HEK293 (cell line): Measurements from ENCODE around the gene NAV2.

ENCODE experiments used
- IKZF3 ChIP-seq: fragments of 450-650 bp; IDR thresholded peaks from 2 replicates; pipeline ENCODE4 v1.5.0; 2018; ENCODE audit warnings: missing biosample characterization, mild to moderate bottlenecking, missing genetic modification characterization, moderate library complexity
- KLF9 ChIP-seq: fragments of 450-650 bp; formaldehyde crosslinking; IDR thresholded peaks from 2 replicates; pipeline ENCODE4 v1.5.1; 2016; ENCODE audit warnings: missing biosample characterization, missing genetic modification characterization, low read depth
- REST ChIP-seq: fragments of 450-650 bp; formaldehyde crosslinking; IDR thresholded peaks from 2 replicates; pipeline ENCODE4 v1.5.1; 2016; ENCODE audit warnings: missing biosample characterization, missing genetic modification characterization
- SETDB1 ChIP-seq: IDR thresholded peaks from one replicate; pipeline ENCODE4 v1.6.1; 2017; ENCODE audit warnings: mild to moderate bottlenecking, low read length, moderate library complexity, mixed read lengths; ENCODE audit not compliant: insufficient read length
- YY1 ChIP-seq: fragments of 450-650 bp; formaldehyde crosslinking; IDR thresholded peaks from 2 replicates; pipeline ENCODE4 v1.5.1; 2018; ENCODE audit warnings: missing biosample characterization, missing genetic modification characterization
- ZFP3 ChIP-seq: fragments of 450-650 bp; formaldehyde crosslinking; IDR thresholded peaks from 2 replicates; pipeline ENCODE4 v1.5.1; 2016; ENCODE audit warnings: low read depth, missing biosample characterization, missing genetic modification characterization
- ZNF169 ChIP-seq: fragments of 450-650 bp; formaldehyde crosslinking; IDR thresholded peaks from 2 replicates; pipeline ENCODE4 v1.5.1; 2016; ENCODE audit warnings: missing biosample characterization, missing genetic modification characterization
- ZNF501 ChIP-seq: fragments of 450-650 bp; formaldehyde crosslinking; IDR thresholded peaks from 2 replicates; pipeline ENCODE4 v1.5.1; 2016; ENCODE audit warnings: missing biosample characterization, missing genetic modification characterization
- ZNF530 ChIP-seq: fragments of 450-650 bp; formaldehyde crosslinking; IDR thresholded peaks from 2 replicates; pipeline ENCODE4 v1.5.1; 2016; ENCODE audit warnings: low read depth, missing biosample characterization, missing genetic modification characterization
- ZNF585B ChIP-seq: fragments of 450-650 bp; formaldehyde crosslinking; IDR thresholded peaks from 2 replicates; pipeline ENCODE4 v1.5.1; 2016; ENCODE audit warnings: missing biosample characterization, missing genetic modification characterization
- ZNF639 ChIP-seq: fragments of 450-650 bp; formaldehyde crosslinking; IDR thresholded peaks from 2 replicates; pipeline ENCODE4 v1.5.1; 2016; ENCODE audit warnings: missing biosample characterization, missing genetic modification characterization
- TF ChIP-seq, protein P1 (sequence below): fragments of 450-650 bp; formaldehyde crosslinking; IDR thresholded peaks from 2 replicates; pipeline ENCODE4 v1.5.1; 2016; ENCODE audit warnings: missing biosample characterization, missing genetic modification characterization
- TF ChIP-seq, protein P2 (sequence below): IDR thresholded peaks from 2 replicates; pipeline ENCODE4 v1.6.1; 2011; ENCODE audit warnings: mild to moderate bottlenecking, low read depth, low read length, borderline replicate concordance
- TF ChIP-seq, protein P3 (sequence below): fragments of 450-650 bp; formaldehyde crosslinking; IDR thresholded peaks from 2 replicates; pipeline ENCODE4 v1.5.1; 2016; ENCODE audit warnings: missing biosample characterization, missing genetic modification characterization

DNA sequence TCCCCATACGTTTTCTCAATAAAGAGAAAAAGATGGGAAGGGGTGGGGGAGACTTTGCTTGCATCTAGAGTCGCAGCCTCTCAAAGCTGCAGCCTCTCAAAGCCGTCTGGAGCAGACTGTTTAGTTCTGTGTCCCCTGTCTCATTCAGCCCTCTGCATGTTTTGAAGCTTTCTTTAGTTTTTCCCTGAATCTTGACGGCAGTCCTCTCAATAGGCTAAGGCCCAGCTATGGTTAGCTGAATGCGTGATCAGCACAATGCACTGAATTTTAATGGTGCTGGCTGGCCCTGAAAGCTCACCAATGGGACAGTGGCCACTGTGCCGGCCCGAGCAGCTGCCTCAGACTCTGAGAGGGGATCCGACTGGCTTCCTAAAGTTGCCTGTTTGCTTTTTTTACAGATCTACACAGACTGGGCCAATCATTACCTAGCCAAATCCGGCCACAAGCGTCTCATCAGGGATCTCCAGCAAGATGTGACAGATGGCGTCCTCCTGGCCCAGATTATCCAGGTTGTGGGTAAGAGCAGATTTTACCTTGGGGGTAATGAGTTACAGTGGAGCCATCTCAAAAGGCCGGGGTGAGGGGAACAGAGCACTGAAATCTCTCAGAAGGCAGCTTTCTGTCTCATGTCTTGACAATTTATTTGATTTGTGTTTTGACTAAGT, 119.6 kb downstream of the NAV2 start:
- TF ChIP-seq, protein P1, sequence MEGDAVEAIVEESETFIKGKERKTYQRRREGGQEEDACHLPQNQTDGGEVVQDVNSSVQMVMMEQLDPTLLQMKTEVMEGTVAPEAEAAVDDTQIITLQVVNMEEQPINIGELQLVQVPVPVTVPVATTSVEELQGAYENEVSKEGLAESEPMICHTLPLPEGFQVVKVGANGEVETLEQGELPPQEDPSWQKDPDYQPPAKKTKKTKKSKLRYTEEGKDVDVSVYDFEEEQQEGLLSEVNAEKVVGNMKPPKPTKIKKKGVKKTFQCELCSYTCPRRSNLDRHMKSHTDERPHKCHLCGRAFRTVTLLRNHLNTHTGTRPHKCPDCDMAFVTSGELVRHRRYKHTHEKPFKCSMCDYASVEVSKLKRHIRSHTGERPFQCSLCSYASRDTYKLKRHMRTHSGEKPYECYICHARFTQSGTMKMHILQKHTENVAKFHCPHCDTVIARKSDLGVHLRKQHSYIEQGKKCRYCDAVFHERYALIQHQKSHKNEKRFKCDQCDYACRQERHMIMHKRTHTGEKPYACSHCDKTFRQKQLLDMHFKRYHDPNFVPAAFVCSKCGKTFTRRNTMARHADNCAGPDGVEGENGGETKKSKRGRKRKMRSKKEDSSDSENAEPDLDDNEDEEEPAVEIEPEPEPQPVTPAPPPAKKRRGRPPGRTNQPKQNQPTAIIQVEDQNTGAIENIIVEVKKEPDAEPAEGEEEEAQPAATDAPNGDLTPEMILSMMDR (tag by site-specific recombination), result no peak
- no peak for TF ChIP-seq ZFP3 (tag by site-specific recombination)
- TF ChIP-seq, protein P2, sequence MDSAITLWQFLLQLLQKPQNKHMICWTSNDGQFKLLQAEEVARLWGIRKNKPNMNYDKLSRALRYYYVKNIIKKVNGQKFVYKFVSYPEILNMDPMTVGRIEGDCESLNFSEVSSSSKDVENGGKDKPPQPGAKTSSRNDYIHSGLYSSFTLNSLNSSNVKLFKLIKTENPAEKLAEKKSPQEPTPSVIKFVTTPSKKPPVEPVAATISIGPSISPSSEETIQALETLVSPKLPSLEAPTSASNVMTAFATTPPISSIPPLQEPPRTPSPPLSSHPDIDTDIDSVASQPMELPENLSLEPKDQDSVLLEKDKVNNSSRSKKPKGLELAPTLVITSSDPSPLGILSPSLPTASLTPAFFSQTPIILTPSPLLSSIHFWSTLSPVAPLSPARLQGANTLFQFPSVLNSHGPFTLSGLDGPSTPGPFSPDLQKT, result no peak
- TF ChIP-seq ZNF501 (tag by site-specific recombination), result no peak
- no peak for TF ChIP-seq ZNF530 (tag by site-specific recombination)
- no peak for TF ChIP-seq REST (tag by site-specific recombination)
- TF ChIP-seq, protein P3, sequence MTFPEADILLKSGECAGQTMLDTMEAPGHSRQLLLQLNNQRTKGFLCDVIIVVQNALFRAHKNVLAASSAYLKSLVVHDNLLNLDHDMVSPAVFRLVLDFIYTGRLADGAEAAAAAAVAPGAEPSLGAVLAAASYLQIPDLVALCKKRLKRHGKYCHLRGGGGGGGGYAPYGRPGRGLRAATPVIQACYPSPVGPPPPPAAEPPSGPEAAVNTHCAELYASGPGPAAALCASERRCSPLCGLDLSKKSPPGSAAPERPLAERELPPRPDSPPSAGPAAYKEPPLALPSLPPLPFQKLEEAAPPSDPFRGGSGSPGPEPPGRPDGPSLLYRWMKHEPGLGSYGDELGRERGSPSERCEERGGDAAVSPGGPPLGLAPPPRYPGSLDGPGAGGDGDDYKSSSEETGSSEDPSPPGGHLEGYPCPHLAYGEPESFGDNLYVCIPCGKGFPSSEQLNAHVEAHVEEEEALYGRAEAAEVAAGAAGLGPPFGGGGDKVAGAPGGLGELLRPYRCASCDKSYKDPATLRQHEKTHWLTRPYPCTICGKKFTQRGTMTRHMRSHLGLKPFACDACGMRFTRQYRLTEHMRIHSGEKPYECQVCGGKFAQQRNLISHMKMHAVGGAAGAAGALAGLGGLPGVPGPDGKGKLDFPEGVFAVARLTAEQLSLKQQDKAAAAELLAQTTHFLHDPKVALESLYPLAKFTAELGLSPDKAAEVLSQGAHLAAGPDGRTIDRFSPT (tag by site-specific recombination), result no peak
- TF ChIP-seq SETDB1, result no peak
- TF ChIP-seq IKZF3 (tag by site-specific recombination), result no peak
- TF ChIP-seq ZNF169, result no peak
- TF ChIP-seq YY1 (tag by site-specific recombination), result no peak
- no peak for TF ChIP-seq ZNF585B (tag by site-specific recombination)
- no peak for TF ChIP-seq ZNF639 (tag by site-specific recombination)
- no peak for TF ChIP-seq KLF9 (tag by site-specific recombination)
